ENCODE results near the gene DBH.
A peak's percentile ranks its signal among the peaks of the same experiment; 100 is the strongest.

The DBH gene

GRCh38 chr9:133701981-133702797 is 66.0 kb downstream of the DBH start:
- no peaks in the 10 kb centered on the region for H3K36me3 Mint-ChIP-seq (ENCODE audit: low read depth)
- peak; percentile 51 for DNase-seq (ENCODE audit: low spot score)
- peak overlapping the region; percentile 68 for H3K4me3 Mint-ChIP-seq
- peaks cover 24% of the 10 kb centered on the region for H3K4me1 Mint-ChIP-seq (ENCODE audit: low read depth)
- no peaks in the 10 kb centered on the region for H3K9me3 Mint-ChIP-seq
- peaks cover 9% of the 10 kb centered on the region for H3K27me3 Mint-ChIP-seq (ENCODE audit: low read depth)
- H3K27ac Mint-ChIP-seq, result peak overlapping the region; percentile 60

GRCh38 chr9:133702798-133703590 is 66.8 kb downstream of the DBH start:
- Mint-ChIP-seq H3K27me3 (ENCODE audit: low read depth) (peaks cover 5% of the 10 kb centered on the region), H3K9me3 (no peaks in the 10 kb centered on the region), H3K4me3 (peak overlapping the region; percentile 68), H3K27ac (peak overlapping the region; percentile 60), H3K4me1 (ENCODE audit: low read depth) (peaks cover 24% of the 10 kb centered on the region), H3K36me3 (ENCODE audit: low read depth) (no peaks in the 10 kb centered on the region)
- no peak for DNase-seq (ENCODE audit: low spot score)

GRCh38 chr9:133703591-133704399 is 67.6 kb downstream of the DBH start:
- Mint-ChIP-seq H3K27ac (no peak overlapping the region), H3K4me1 (ENCODE audit: low read depth) (peaks cover 19% of the 10 kb centered on the region), H3K9me3 (no peaks in the 10 kb centered on the region), H3K4me3 (no peak overlapping the region), H3K27me3 (ENCODE audit: low read depth) (peaks cover 2% of the 10 kb centered on the region), H3K36me3 (ENCODE audit: low read depth) (no peaks in the 10 kb centered on the region)
- no peak for DNase-seq (ENCODE audit: low spot score)

- DNase-seq (ENCODE audit: low spot score), result no peak
- H3K36me3 Mint-ChIP-seq (ENCODE audit: low read depth), result no peaks in the 10 kb centered on the region
- peaks cover 17% of the 10 kb centered on the region for H3K4me1 Mint-ChIP-seq (ENCODE audit: low read depth)
- peaks cover 2% of the 10 kb centered on the region for H3K27me3 Mint-ChIP-seq (ENCODE audit: low read depth)
- no peak overlapping the region for H3K4me3 Mint-ChIP-seq
- no peaks in the 10 kb centered on the region for H3K9me3 Mint-ChIP-seq
- no peak overlapping the region for H3K27ac Mint-ChIP-seq
Observed at GRCh38 chr9:133704711-133705181, 68.6 kb downstream of the DBH start.

- DNase-seq (ENCODE audit: low spot score), result no peak
- H3K4me1 Mint-ChIP-seq (ENCODE audit: low read depth), result peaks cover 14% of the 10 kb centered on the region
- no peak overlapping the region for H3K27ac Mint-ChIP-seq
- H3K9me3 Mint-ChIP-seq, result no peaks in the 10 kb centered on the region
- no peak overlapping the region for H3K4me3 Mint-ChIP-seq
- peaks cover 2% of the 10 kb centered on the region for H3K27me3 Mint-ChIP-seq (ENCODE audit: low read depth)
- no peaks in the 10 kb centered on the region for H3K36me3 Mint-ChIP-seq (ENCODE audit: low read depth)
Observed at GRCh38 chr9:133705576-133705975, 69.4 kb downstream of the DBH start.

- no peak for DNase-seq (ENCODE audit: low spot score)
- Mint-ChIP-seq H3K27ac (no peak overlapping the region), H3K4me1 (ENCODE audit: low read depth) (peaks cover 6% of the 10 kb centered on the region), H3K4me3 (no peak overlapping the region), H3K9me3 (no peaks in the 10 kb centered on the region), H3K27me3 (ENCODE audit: low read depth) (peaks cover 2% of the 10 kb centered on the region), H3K36me3 (ENCODE audit: low read depth) (no peaks in the 10 kb centered on the region)
Observed at GRCh38 chr9:133706307-133707050, 70.3 kb downstream of the DBH start.

GRCh38 chr9:133707065-133707762 is 71.1 kb downstream of the DBH start:
- no peak overlapping the region for H3K27ac Mint-ChIP-seq
- DNase-seq (ENCODE audit: low spot score), result no peak
- H3K4me3 Mint-ChIP-seq, result no peak overlapping the region
- H3K4me1 Mint-ChIP-seq (ENCODE audit: low read depth), result peaks cover 2% of the 10 kb centered on the region
- H3K9me3 Mint-ChIP-seq, result no peaks in the 10 kb centered on the region
- H3K36me3 Mint-ChIP-seq (ENCODE audit: low read depth), result no peaks in the 10 kb centered on the region
- peaks cover 2% of the 10 kb centered on the region for H3K27me3 Mint-ChIP-seq (ENCODE audit: low read depth)

- no peak overlapping the region for H3K4me3 Mint-ChIP-seq
- no peak overlapping the region for H3K27ac Mint-ChIP-seq
- H3K27me3 Mint-ChIP-seq (ENCODE audit: low read depth), result peaks cover 2% of the 10 kb centered on the region
- H3K36me3 Mint-ChIP-seq (ENCODE audit: low read depth), result no peaks in the 10 kb centered on the region
- DNase-seq (ENCODE audit: low spot score), result no peak
- no peaks in the 10 kb centered on the region for H3K9me3 Mint-ChIP-seq
- H3K4me1 Mint-ChIP-seq (ENCODE audit: low read depth), result no peaks in the 10 kb centered on the region
Observed at GRCh38 chr9:133707763-133708245, 71.6 kb downstream of the DBH start.

GRCh38 chr9:133708246-133709014 is 72.3 kb downstream of the DBH start:
- no peak for DNase-seq (ENCODE audit: low spot score)
- Mint-ChIP-seq H3K9me3 (no peaks in the 10 kb centered on the region), H3K27me3 (ENCODE audit: low read depth) (peaks cover 2% of the 10 kb centered on the region), H3K36me3 (ENCODE audit: low read depth) (no peaks in the 10 kb centered on the region), H3K4me1 (ENCODE audit: low read depth) (no peaks in the 10 kb centered on the region), H3K27ac (no peak overlapping the region), H3K4me3 (no peak overlapping the region)
